Urinary bladder (tissue), 4 donors: ENCODE data around the gene TCL1B. TPM values are rescaled to one million over a fixed set of nuclear protein-coding genes. Genes with fewer than 3 reads are reported as not detected.

Experiments used
- DNase-seq: peaks from one replicate; pipeline ENCODE4 v3.0.0-alpha.2; 2015; ENCODE audit errors: extremely low spot score
- H3K27ac ChIP-seq: one replicate; pipeline ENCODE4 v1.5.1; 2013; ENCODE audit warnings: low read depth, mild to moderate bottlenecking, moderate library complexity
- H3K36me3 ChIP-seq: one replicate; pipeline ENCODE4 v1.6.1; 2013; ENCODE audit warnings: mild to moderate bottlenecking, moderate library complexity; ENCODE audit not compliant: insufficient read depth
- H3K4me1 ChIP-seq: one replicate; pipeline ENCODE4 v1.6.1; 2013; ENCODE audit warnings: mild to moderate bottlenecking, moderate library complexity; ENCODE audit not compliant: insufficient read depth
- H3K4me3 ChIP-seq: one replicate; pipeline ENCODE4 v1.5.1; 2013; ENCODE audit warnings: low read depth, low read length
- WGBS: extraction: QIAGEN DNeasy Blood & Tissue Kit; methylation state at CpG from one replicate; pipeline ENCODE4 v1.1.7; 2013; 5-methylcytosine and 5-hydroxymethylcytosine counted together
- polyA plus RNA-seq: library from polyadenylated mRNA; stranded (reverse); fragments of 200-250 nt; gene quantifications from one replicate; pipeline ENCODE4 v1.2.3, GENCODE V29; 2013
- total RNA-seq: library from RNA; depleted of rRNA; stranded (reverse); fragments of >200 nt; gene quantifications from one replicate; pipeline ENCODE4 v1.2.3, GENCODE V29; 2014
- donor health status: healthy with polysubstance abuse.
- donor health status: healthy.

The TCL1B gene
- total and polyA plus RNA-seq, 2 donors: not detected

DNA sequence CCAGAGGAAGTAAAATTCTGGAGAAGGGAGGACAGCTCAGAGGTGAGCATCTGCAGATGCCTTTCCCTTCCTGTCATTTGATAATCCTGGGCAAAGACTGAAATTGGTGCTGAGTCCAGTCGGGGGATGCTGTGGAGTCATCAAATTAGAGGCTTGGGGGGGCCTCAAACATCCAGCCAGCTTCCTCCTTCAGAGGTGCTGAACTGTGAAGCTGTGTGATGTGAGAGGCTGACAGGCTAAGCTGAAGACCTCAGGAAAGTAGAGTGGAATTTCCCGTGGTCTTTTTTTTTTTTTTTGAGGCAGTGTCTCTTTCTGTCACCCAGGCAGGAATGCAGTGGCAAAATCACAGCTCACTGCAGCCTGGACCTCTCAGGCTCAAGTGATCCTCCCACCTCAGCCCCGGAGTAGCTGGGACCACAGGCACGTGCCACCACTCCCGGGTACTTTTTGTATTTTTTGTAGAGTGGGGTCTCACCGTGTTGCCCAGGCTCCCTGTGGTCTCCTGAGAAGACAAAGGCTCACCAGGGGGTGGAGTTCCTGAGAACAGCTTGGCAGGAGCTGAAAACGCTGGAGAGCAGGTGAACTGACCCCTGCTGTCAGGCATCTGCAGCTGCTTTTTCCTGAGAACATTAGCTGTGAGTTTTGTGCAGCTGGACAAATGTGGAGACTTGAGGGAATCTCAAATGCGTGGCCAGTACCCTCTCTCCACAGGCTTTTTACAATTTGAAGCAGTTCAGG, 6.1 kb upstream of the TCL1B start:
- Histone ChIP-seq H3K4me1 (no peaks in the 10 kb centered on the region), H3K4me3 (no peak overlapping the region), H3K27ac (no peak overlapping the region), H3K36me3 (no peaks in the 10 kb centered on the region)
- 31% methylated on average over 8 of the region's 8 CpGs for WGBS
- DNase-seq: no peak

DNA sequence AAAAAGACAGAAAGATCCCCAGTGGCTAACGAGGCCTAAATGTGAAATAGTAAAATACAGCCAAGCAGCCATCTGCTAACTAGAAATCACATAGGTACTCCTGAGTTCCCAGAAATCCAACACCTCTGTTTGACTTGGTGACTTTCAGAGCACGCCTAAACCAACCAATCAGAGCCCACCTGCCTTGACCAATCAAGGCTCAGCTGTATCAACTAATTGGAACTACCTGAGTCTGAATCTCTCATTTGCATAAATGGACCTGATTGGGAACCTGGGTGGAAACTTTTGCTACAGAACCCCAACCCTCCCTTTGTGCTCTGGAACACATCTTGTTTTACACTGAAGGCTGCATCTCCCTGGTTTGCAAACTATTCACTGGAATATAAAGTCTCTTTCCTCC, 5.1 kb upstream of the TCL1B start:
- Histone ChIP-seq H3K4me1 (no peaks in the 10 kb centered on the region), H3K36me3 (no peaks in the 10 kb centered on the region), H3K4me3 (no peak overlapping the region), H3K27ac (no peak overlapping the region)
- DNase-seq: no peak
- 77% methylated on average over 2 of the region's 2 CpGs for WGBS

DNA sequence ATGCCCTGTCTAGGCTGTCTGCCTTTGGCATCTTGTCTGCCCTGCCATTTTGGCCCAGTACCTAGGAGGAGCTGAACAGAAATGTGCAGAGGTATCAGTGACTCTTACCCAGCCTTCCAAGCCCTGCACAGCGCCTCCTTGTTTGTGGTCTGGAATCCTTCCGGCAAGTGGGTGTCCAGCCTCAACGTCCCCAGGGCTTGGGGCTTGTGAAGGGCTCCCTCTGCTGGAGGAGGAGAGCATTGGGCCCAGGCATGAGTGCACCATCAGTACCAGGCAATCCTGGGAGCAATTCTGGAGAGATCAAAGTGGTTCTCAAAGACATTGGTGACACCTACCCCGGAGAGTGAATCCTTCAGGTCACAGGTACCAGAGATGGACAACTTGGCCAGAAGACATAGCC, 2.4 kb upstream of the TCL1B start:
- no peak overlapping the region for H3K27ac ChIP-seq
- DNase-seq: no peak
- WGBS: 60% methylated on average over 4 of the region's 4 CpGs
- no peak overlapping the region for H3K4me3 ChIP-seq
- H3K36me3 ChIP-seq: no peaks in the 10 kb centered on the region
- H3K4me1 ChIP-seq: no peaks in the 10 kb centered on the region

DNA sequence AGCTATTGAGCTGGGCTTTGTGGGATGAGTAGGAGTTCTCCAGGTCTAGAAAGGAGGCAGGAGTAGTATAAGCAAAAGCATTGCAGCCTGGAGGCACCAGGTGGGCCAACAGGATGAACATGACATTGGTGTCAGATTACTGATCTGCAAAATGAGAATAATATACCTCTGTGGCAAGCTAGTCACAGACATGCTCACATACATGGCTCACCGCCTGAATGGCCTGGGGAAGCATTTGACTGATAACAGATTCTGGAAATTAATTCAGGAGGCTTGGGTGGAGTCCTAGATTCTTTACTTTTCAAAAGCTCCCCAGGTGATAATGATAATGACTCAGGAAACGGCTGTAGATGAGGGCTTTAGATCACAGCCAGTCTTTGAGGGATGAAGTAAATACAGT, 709 bp downstream of the TCL1B start:
- H3K4me1 ChIP-seq: no peaks in the 10 kb centered on the region
- H3K36me3 ChIP-seq: no peaks in the 10 kb centered on the region
- no peak for DNase-seq
- no peak overlapping the region for H3K4me3 ChIP-seq
- no peak overlapping the region for H3K27ac ChIP-seq
- 63% methylated on average over 2 of the region's 2 CpGs for WGBS

DNA sequence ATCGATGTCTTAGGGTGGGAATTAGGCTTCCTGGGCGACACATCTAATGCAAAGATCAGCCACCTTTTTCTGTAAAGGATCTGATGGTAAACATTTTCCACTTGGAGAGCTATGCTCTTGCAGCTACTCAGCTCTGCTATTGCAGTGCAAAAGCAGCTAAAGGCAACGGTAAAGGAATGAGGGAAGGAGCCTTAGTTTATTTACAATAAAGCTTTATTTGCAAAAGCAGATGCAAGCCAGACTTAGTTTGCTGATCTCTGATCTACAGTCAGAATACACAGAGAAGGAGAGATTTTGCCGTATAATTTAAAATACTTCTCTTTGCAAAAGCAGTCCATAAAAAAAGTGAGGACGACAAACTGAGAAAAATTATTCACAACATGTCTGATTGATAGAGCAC, 3.2 kb downstream of the TCL1B start:
- 35% methylated on average over 5 of the region's 5 CpGs for WGBS
- DNase-seq: no peak
- Histone ChIP-seq H3K27ac (no peak overlapping the region), H3K4me1 (no peaks in the 10 kb centered on the region), H3K4me3 (no peak overlapping the region), H3K36me3 (no peaks in the 10 kb centered on the region)

DNA sequence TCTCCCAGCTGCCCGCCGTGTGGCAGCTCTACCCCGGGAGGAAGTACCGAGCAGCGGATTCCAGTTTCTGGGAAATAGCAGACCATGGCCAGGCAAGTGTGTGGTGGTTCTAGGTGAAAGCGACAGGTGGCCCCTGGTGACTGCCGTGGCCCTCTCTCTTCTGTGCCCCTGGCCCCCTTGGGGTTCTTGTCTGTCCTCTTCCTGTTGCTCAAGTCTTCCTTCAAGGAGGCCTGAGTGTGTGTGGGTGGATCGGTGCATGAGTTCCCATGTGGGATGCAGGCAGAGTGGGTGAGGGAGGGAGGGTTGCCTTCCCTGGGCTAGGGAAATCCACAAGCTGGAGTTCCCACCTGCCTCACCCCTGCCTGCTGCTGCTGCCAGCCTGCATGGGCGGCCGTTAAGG, 4.6 kb downstream of the TCL1B start:
- no peaks in the 10 kb centered on the region for H3K4me1 ChIP-seq
- no peak overlapping the region for H3K4me3 ChIP-seq
- no peaks in the 10 kb centered on the region for H3K36me3 ChIP-seq
- WGBS: 86% methylated on average over 10 of the region's 10 CpGs
- no peak for DNase-seq
- no peak overlapping the region for H3K27ac ChIP-seq

DNA sequence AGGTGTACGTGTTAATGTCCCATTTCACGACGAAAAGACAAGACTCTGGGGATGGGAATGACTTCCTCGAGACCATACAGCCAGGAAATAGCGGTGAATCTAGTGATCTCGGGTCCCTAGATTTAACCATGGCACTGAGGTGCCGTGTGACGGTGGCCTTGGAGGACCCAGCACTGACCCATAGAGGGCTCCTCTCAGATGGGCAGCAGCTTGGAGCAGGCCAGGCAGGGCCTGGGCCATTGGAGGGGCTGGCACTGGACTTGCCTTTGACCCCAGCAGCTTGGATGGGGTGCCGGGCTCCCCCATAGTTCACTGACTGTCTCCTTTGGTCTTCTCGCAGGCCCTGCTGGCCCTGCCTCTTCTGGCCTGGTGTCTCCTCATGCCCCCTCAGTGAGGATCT, 5.4 kb downstream of the TCL1B start:
- WGBS: 92% methylated on average over 10 of the region's 10 CpGs
- H3K4me1 ChIP-seq: no peaks in the 10 kb centered on the region
- DNase-seq: no peak
- no peaks in the 10 kb centered on the region for H3K36me3 ChIP-seq
- no peak overlapping the region for H3K27ac ChIP-seq
- no peak overlapping the region for H3K4me3 ChIP-seq

DNA sequence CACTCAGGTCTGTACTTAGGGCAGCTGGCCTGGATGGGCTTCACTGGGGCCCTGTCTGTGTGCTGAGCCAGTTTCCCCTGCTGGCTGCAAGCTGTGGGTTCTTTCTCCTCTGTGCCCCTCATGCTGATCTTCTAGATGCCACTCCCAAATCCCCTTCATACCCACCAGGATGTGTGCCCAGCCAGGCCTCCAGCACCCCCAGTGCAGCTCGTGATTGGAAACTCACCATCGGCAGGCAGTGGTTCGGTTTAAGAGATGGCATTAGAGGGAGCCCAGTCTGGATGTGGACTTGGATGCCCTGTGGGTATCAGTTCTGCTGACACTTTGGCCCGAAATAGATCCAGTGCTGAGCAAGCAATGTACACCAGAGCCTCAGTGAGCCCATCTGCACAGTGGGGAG, 5.9 kb downstream of the TCL1B start:
- WGBS: 89% methylated on average over 4 of the region's 4 CpGs
- H3K27ac ChIP-seq: no peak overlapping the region
- DNase-seq: no peak
- H3K4me3 ChIP-seq: no peak overlapping the region
- no peaks in the 10 kb centered on the region for H3K4me1 ChIP-seq
- no peaks in the 10 kb centered on the region for H3K36me3 ChIP-seq

DNA sequence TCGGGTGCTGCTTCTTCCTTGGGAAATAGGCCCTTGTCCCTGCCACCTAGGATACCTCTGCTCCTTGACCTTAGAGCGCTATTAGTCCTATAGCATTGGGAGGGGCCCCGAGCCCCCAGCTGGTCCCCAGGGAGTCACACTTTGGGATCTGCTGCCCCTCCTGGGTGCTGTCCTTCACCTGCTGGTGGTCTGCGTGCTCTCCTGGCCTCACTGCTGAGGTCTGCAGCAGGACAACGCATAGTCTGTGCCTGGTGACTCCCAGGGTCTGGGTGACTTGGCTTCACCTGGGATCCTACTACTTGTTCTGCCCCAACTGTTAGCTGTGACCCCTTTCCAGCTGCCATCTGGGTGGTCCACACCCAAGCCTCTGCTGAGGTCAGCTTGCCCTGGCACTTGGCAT, 8.8 kb downstream of the TCL1B start:
- Histone ChIP-seq H3K36me3 (no peaks in the 10 kb centered on the region), H3K27ac (no peak overlapping the region), H3K4me3 (no peak overlapping the region), H3K4me1 (no peaks in the 10 kb centered on the region)
- DNase-seq: no peak
- 68% methylated on average over 5 of the region's 5 CpGs for WGBS

DNA sequence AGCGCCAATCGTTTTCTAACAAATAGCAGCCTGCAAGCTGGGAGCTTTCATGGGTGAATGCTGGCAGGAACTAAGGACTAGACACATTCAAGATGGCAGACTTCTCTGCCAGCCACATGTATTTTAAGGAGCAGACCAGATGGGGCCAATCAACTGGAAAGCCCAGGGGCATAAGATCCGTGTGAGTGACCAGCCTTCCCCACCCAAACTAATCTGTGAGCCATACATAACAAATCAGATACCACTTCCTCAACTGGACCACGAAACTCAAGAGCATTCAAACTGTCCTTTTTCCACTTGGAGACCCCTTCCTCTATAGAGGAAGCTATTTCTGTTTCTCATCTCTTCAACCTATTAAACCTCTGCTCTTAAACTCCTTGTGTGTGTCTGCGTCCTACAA, 9.7 kb downstream of the TCL1B start:
- no peaks in the 10 kb centered on the region for H3K36me3 ChIP-seq
- WGBS: 68% methylated on average over 5 of the region's 5 CpGs
- no peak overlapping the region for H3K27ac ChIP-seq
- H3K4me1 ChIP-seq: no peaks in the 10 kb centered on the region
- no peak for DNase-seq
- H3K4me3 ChIP-seq: no peak overlapping the region

DNA sequence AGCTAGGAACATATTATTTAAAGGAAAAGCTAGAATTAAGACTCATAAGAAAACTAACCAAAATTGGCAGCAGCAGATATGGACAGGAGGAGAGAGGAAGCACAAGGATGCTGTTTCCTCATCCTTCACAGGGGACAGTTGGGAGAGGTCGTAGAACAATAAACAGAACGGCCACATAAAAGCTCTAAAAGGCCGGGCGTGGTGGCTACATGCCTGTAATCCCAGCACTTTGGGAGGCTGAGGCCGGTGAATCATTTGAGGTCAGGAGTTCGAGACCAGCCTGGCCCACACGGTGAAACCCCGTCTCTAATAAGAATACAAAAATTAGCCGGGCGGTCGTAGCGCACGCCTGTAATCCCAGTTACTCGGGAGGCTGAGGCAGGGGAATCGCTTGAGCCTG, 10.5 kb downstream of the TCL1B start:
- H3K4me3 ChIP-seq: no peak overlapping the region
- 71% methylated on average over 15 of the region's 15 CpGs for WGBS
- H3K36me3 ChIP-seq: no peaks in the 10 kb centered on the region
- DNase-seq: no peak
- H3K27ac ChIP-seq: no peak overlapping the region
- H3K4me1 ChIP-seq: no peaks in the 10 kb centered on the region

DNA sequence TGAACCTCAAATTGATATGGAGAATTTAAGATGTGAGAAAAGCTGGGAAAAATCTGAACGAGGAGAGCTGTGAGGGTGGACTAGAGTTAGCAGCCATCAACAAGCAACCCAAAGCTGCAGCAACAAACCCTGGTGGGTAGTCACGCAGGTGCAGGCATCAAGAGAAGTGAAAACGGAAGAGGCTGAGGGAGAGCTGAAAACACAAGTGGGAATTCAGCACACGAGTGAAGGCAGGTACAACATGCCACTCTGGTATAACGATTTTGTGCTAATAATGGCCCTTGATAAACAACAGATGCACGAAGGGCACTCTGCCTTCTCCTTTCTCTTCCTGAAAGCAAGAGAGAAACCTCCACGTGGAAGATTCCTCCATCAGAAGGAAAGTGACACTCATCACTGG, 11.5 kb downstream of the TCL1B start:
- WGBS: 50% methylated on average over 7 of the region's 7 CpGs
- Histone ChIP-seq H3K27ac (no peak overlapping the region), H3K36me3 (no peaks in the 10 kb centered on the region), H3K4me1 (no peaks in the 10 kb centered on the region), H3K4me3 (no peak overlapping the region)
- no peak for DNase-seq

DNA sequence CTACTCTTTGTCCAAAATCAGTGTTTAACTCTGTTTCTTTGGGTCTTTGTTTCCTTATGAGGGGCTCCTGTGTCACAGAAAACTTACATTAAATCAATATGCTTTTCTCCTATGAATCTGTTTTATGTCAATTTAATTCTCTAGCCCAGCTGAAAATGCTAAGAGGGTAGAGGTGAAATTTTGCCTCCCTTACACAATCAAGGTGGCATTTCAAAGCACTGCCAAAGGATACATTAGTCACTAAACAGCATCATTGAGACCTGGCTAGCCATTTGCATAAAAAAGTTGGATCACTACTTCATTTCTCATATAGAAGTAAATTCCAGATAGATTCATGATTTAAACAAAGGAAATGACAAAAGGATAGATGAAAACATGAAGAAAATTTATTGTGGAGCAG, 12.1 kb downstream of the TCL1B start:
- Histone ChIP-seq H3K4me1 (no peaks in the 10 kb centered on the region), H3K4me3 (no peak overlapping the region)
- no peak for DNase-seq

DNA sequence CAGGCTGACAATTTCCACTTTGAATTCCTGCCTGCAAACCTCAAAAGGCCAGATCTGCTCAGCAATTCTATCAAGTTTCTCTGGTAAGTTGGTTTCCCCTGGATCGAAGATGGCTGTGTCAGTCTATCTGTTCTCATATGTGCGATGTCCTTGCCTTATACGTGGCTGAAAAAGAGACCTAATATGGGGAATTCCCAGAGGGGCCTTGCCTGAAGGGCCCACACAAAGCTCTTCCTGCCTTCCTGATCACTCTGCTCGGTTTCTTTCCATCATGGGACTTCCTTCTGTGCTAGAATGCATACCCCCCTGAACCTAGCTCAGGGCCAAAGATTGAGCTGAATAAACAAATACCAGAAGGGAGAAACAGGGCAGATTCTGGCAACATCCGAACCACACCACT, 13.2 kb downstream of the TCL1B start:
- WGBS: 54% methylated on average over 5 of the region's 5 CpGs
- DNase-seq: no peak
- no peak overlapping the region for H3K27ac ChIP-seq

More for the DNA sequence above, 12.1 kb downstream of the TCL1B start:
- H3K27ac ChIP-seq: no peak overlapping the region
- no peaks in the 10 kb centered on the region for H3K36me3 ChIP-seq

More for the DNA sequence above, 13.2 kb downstream of the TCL1B start:
- Histone ChIP-seq H3K4me1 (no peaks in the 10 kb centered on the region), H3K36me3 (no peaks in the 10 kb centered on the region), H3K4me3 (no peak overlapping the region)
